SK-N-SH (cell line): Measurements from ENCODE around the gene FAM228B.

ENCODE experiments used
- CTCF ChIP-seq: fragments of 200-600 bp; sonication (generic); IDR thresholded peaks from 2 replicates; pipeline ENCODE4 v1.6.1; 2017; ENCODE audit warnings: antibody characterized with exemption, mild to moderate bottlenecking, moderate library complexity
- ELF1 ChIP-seq: IDR thresholded peaks from 2 replicates; pipeline ENCODE4 v1.4.0; 2012
- EZH2phosphoT487 ChIP-seq: fragments of 200-600 bp; sonication (generic); IDR thresholded peaks from 2 replicates; pipeline ENCODE4 v1.6.1; 2017; ENCODE audit warnings: low read depth, mixed run types, mild to moderate bottlenecking, antibody characterized with exemption, moderate library complexity, borderline replicate concordance
- FOXM1 ChIP-seq: IDR thresholded peaks from 2 replicates; pipeline ENCODE4 v1.4.0; 2012; ENCODE audit warnings: low read depth, mild to moderate bottlenecking
- NFIC ChIP-seq: IDR thresholded peaks from 2 replicates; pipeline ENCODE4 v1.4.0; 2012; ENCODE audit warnings: borderline replicate concordance
- POLR2AphosphoS5 ChIP-seq: IDR thresholded peaks from 2 replicates; pipeline ENCODE4 v1.6.1; 2012; ENCODE audit warnings: low read depth, low read length
- RAD21 ChIP-seq: IDR thresholded peaks from 2 replicates; pipeline ENCODE4 v1.6.1; 2012; ENCODE audit warnings: mild to moderate bottlenecking, low read length
- REST ChIP-seq: IDR thresholded peaks from 2 replicates; pipeline ENCODE4 v1.6.1; 2012; ENCODE audit warnings: mild to moderate bottlenecking, low read depth, low read length, moderate library complexity
- RXRA ChIP-seq: IDR thresholded peaks from 2 replicates; pipeline ENCODE4 v1.4.0; 2012; ENCODE audit warnings: low read depth, mild to moderate bottlenecking, borderline replicate concordance
- SMC3 ChIP-seq: IDR thresholded peaks from 2 replicates; pipeline ENCODE4 v1.6.1; 2012; ENCODE audit warnings: low read depth, low read length, improper control_type of control experiment
- TAF1 ChIP-seq: IDR thresholded peaks from 2 replicates; pipeline ENCODE4 v1.6.1; 2012; ENCODE audit warnings: low read depth, mild to moderate bottlenecking, low read length, moderate library complexity, borderline replicate concordance
- TEAD4 ChIP-seq: IDR thresholded peaks from 2 replicates; pipeline ENCODE4 v1.4.0; 2012; ENCODE audit warnings: mild to moderate bottlenecking, borderline replicate concordance; ENCODE audit not compliant: insufficient read depth
- YY1 ChIP-seq: IDR thresholded peaks from 2 replicates; pipeline ENCODE4 v1.4.0; 2012; ENCODE audit warnings: low read depth, mild to moderate bottlenecking

GRCh38 chr2:24153478-24153877, 30.2 kb downstream of the FAM228B start:
- TF ChIP-seq CTCF (no peak), EZH2phosphoT487 (no peak), REST (no peak), RXRA (no peak), ELF1 (no peak), FOXM1 (no peak), SMC3 (no peak), TAF1 (no peak), YY1 (no peak), RAD21 (no peak), NFIC (no peak), TEAD4 (no peak), POLR2AphosphoS5 (no peak)
